HAP-1 (cell line): ENCODE data around the gene CNN3.
A peak's percentile ranks its signal among the peaks of the same experiment; 100 is the strongest.

ENCODE experiments used
- DNase-seq, 2 experiments: peaks; one replicate each; pipeline ENCODE4 v3.0.0-alpha.2; 2016 to 2020; ENCODE audit warnings: low spot score in 2 of 2
- H3K27me3 ChIP-seq: fragments of 250-450 bp; sonication (Bioruptor Pico); 2 replicates; pipeline ENCODE4 v1.5.1; 2020; ENCODE audit warnings: low read depth, mild to moderate bottlenecking, moderate library complexity
- H3K36me3 ChIP-seq: fragments of 250-450 bp; sonication (Bioruptor Pico); replicated peaks from 2 replicates; pipeline ENCODE4 v1.5.1; 2020; ENCODE audit warnings: mild to moderate bottlenecking
- H3K4me1 ChIP-seq: fragments of 250-450 bp; sonication (Bioruptor Pico); 2 replicates; pipeline ENCODE4 v1.5.1; 2020; ENCODE audit warnings: mild to moderate bottlenecking
- H3K4me3 ChIP-seq: fragments of 250-450 bp; sonication (Bioruptor Pico); 2 replicates; pipeline ENCODE4 v1.5.1; 2020; ENCODE audit warnings: mild to moderate bottlenecking, moderate library complexity
- H3K9me3 ChIP-seq: fragments of 250-450 bp; sonication (Bioruptor Pico); 2 replicates; pipeline ENCODE4 v1.5.1; 2020; ENCODE audit warnings: mild to moderate bottlenecking, moderate library complexity
- in situ Hi-C: fragments of 300-500 bp; cut with MboI; formaldehyde crosslinking; loops from 3 replicates; pipeline ENCODE4 v1.14.3; 2020; ENCODE audit warnings: low sequenced_read_pairs, inconsistent platforms, mixed read lengths

CNN3 gene

DNA sequence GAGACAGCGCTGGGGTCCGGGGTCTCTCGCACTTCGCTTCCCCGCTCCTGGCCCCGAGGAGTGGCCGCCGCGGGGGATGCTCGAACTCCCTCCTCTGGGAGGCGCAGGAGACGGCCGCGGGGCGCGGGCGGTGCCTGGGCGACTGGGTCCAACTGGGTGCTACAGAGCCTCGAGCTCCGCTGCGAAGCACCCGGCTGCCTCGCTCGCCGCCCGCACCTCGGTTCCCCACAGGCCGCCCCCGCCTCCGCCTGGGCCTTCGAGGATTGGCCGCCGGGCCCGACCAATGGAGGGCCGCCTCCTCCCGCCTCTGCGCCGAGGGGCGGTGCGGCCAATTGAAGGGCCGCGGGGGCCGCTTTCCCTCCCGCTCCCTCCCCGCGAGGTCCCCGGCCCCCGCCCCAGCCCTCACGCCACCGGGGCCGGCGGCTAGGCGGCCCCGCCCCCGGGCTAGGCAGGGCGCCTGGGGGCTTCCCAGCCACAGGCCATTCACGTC, at the start of gene CNN3:
Gene CNN3 (minus strand): TSS at position 196 of the 490 bp plus-strand sequence. CDS start 216 bp downstream, outside the sequence.
- in situ Hi-C loops = loop anchor here (10.0 kb wide), 1 partner anchor 72 kb away; no protein-coding TSS in a partner anchor
- Histone ChIP-seq H3K4me3 (peak within 1 kb of the TSS; percentile 80), H3K36me3 (peaks cover 3% of the 10 kb centered on the region; the same call in 1 of the 2 replicates), H3K9me3 (no peaks in the 10 kb centered on the region), H3K27me3 (no peaks in the 10 kb centered on the region), H3K4me1 (peaks cover 49% of the 10 kb centered on the region)
- peak; percentile 89 to 95 for DNase-seq

DNA sequence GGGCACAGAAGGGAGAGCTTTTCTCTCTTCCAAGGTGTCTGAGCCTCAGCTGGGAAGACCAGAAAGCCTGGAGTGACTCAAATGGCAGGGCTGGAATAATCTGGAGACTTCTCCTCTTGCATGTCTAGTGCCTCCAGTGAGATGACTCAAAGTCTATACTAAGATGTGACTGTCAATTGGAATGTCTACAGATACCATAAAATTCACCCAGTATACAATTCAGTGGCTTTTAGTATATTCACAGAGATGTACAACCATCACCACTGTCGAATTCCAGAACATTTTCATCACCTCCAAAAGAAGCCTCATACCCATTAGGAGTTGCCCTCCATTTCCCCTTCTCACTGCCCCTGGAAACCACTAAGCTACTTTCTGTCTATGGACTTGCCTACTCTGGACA, 47.9 kb upstream of the CNN3 start:
- H3K27me3 ChIP-seq = no peaks in the 10 kb centered on the region
- no peaks in the 10 kb centered on the region for H3K36me3 ChIP-seq
- no peak for DNase-seq
- peaks cover 18% of the 10 kb centered on the region for H3K4me1 ChIP-seq
- no peaks in the 10 kb centered on the region for H3K9me3 ChIP-seq
- in situ Hi-C loops = no loop called here
- no peak overlapping the region for H3K4me3 ChIP-seq

DNA sequence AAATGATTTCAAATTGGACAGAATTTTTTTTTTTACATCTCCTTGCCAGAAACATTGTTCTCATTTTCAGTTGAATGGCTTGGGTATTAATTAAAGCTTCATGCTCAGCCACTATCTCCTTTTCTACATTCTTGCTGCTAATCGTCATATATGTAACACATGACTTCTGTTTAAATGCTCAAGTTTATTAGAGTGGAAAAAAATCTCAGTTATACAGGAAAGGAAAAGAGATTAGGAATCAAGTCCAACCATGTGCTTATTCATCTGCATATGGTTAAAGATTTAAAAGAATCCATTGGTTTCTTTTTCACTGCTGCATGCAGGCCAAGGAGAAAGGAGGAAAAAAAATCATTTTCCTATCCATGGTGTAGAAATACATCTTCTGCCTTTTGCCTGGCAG, 47.3 kb upstream of the CNN3 start:
- no peak for DNase-seq
- no peaks in the 10 kb centered on the region for H3K27me3 ChIP-seq
- in situ Hi-C loops = no loop called here
- no peaks in the 10 kb centered on the region for H3K9me3 ChIP-seq
- no peaks in the 10 kb centered on the region for H3K36me3 ChIP-seq
- no peak overlapping the region for H3K4me3 ChIP-seq
- H3K4me1 ChIP-seq = peaks cover 18% of the 10 kb centered on the region

DNA sequence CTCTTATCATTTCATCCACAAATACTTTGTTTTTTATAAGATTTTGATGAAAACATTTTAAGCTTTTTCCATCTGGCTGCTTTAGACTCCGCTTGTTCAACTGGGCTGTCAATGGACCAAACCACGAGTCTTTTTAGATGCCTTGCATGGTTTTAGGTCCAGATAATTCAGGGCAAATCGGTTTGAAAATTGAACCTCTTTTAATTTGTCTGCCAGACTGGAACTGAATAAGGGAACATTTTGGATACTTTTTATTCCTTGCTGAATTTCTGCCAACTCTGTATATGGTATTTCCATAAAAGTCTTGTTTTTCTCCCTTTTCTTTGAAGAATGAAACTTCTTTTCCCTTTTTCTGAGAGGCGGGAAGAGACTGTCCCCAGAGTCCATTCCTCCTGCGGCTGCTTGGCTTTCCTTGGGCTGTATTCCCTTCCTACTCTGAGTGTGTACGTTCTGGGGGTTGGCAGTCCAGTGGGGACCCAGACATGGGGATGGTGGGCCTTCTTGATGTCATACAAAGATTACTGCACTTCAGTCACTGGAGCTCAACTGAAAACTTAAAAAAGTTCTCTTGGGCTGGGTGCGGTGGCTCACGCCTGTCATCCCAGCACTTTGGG, 46.5 kb upstream of the CNN3 start:
- Histone ChIP-seq H3K9me3 (no peaks in the 10 kb centered on the region), H3K27me3 (no peaks in the 10 kb centered on the region), H3K4me1 (peaks cover 18% of the 10 kb centered on the region), H3K36me3 (no peaks in the 10 kb centered on the region), H3K4me3 (no peak overlapping the region)
- no peak for DNase-seq
- in situ Hi-C loops = no loop called here

DNA sequence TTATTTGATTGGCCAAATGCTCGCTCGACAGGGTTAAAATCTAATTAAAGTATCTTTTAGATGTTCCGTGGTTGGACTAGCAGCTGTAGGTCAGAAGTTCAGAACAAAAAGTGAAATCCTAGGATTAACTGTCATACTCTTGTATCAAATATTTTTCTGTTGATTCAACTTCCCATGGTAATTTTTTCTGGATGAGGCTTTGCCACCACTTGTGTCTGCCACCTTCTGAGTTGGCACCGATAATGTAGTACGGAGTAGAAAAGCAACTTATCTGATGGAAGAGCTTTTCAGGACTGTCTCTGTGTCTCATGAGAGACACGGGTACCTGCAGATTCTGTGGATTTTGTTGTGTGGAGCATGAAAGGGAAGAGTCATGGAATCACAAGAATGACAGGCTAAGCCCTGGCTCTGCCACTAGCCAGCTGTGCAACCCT, 44.6 kb upstream of the CNN3 start:
- Histone ChIP-seq H3K27me3 (no peaks in the 10 kb centered on the region), H3K36me3 (no peaks in the 10 kb centered on the region), H3K4me3 (no peak overlapping the region), H3K4me1 (peaks cover 31% of the 10 kb centered on the region), H3K9me3 (no peaks in the 10 kb centered on the region)
- no peak for DNase-seq
- in situ Hi-C loops = no loop called here

DNA sequence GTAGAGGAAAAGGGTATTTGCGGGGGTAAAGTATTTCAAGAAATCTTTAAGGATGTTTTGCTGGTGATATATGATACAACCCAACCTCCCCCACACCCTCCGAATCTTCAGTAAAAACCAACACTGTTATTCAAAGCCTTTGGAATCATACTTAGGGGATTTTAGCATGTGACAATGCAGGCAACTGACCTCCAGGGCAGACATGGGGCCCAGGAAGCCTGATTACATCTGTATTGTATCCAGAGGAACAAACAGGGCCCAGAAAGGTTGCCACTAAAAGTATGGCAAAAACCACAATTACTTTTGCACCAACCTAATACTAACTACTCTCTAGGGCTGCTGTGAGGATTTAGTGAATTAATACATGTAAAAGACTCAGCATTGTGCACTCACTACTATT, 43.9 kb upstream of the CNN3 start:
- Histone ChIP-seq H3K27me3 (no peaks in the 10 kb centered on the region), H3K4me3 (no peak overlapping the region)
- in situ Hi-C loops = no loop called here

DNA sequence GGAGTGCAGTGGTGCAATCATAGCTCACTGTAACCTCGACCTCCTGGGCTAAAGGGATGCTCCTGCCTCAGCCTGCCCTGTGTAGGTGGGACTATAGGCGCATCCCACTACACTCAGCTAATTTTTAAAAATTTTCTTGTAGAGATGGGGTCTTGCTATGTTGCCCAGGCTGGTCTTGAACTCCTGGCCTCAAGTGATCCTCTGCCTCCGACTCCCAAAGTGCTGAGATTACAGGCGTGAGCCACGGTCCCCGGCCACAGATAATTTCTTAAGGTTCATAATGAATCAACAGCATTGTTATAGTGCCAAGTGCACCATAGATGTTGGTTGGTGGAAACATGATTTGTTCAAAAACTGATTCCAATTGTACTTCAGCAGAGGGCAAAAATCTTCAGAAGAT, 42.2 kb upstream of the CNN3 start:
- in situ Hi-C loops = no loop called here
- DNase-seq = no peak
- peaks cover 34% of the 10 kb centered on the region for H3K4me1 ChIP-seq
- no peaks in the 10 kb centered on the region for H3K36me3 ChIP-seq
- H3K4me3 ChIP-seq = no peak overlapping the region
- H3K27me3 ChIP-seq = no peaks in the 10 kb centered on the region
- no peaks in the 10 kb centered on the region for H3K9me3 ChIP-seq

More for the DNA sequence above, 43.9 kb upstream of the CNN3 start:
- Histone ChIP-seq H3K36me3 (no peaks in the 10 kb centered on the region), H3K9me3 (no peaks in the 10 kb centered on the region), H3K4me1 (peaks cover 31% of the 10 kb centered on the region)
- peak; percentile 81 to 93 for DNase-seq

DNA sequence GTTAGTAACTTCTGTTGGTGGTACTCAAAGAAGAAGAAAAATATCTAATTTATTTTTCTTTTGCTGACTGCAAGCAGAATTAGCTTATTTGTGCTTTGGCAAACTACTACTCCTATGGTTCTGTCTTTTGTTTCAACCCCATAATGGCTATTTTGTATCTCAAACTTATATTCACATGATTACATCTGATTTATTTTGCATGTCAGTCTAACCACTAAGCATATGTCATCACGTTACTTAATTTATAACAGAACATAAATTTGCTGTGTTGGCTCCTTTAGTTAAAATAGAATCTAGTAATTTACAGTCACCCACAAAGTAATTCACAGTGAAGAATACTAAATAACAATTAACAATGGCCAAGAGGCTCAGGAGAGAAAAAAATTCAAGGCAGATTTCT, 39.1 kb upstream of the CNN3 start:
- peaks cover 35% of the 10 kb centered on the region for H3K4me1 ChIP-seq
- in situ Hi-C loops = no loop called here
- H3K9me3 ChIP-seq = no peaks in the 10 kb centered on the region
- no peak overlapping the region for H3K4me3 ChIP-seq
- H3K27me3 ChIP-seq = no peaks in the 10 kb centered on the region
- no peaks in the 10 kb centered on the region for H3K36me3 ChIP-seq
- DNase-seq = no peak

DNA sequence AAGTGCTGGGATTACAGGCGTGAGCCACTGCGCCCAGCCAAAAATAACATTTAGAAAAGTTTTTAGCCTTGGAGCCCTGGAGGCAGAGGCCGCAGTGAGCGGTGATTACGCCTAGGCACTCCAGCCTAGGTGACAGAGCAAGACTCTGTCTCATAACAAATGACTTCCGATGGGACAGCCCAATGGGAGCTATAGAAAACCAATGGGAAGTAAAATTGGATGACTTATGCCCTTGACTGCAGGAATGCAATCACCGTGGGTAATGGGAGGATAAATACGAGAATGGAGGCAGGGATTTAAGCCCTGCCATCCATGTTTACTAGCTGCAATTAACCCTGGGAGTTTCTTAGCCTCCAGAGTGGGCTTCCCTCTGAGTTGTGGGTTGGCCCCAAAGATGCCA, 37.0 kb upstream of the CNN3 start:
- H3K4me3 ChIP-seq = no peak overlapping the region
- no peak for DNase-seq
- no peaks in the 10 kb centered on the region for H3K9me3 ChIP-seq
- no peaks in the 10 kb centered on the region for H3K36me3 ChIP-seq
- peaks cover 28% of the 10 kb centered on the region for H3K4me1 ChIP-seq
- no peaks in the 10 kb centered on the region for H3K27me3 ChIP-seq
- in situ Hi-C loops = no loop called here

DNA sequence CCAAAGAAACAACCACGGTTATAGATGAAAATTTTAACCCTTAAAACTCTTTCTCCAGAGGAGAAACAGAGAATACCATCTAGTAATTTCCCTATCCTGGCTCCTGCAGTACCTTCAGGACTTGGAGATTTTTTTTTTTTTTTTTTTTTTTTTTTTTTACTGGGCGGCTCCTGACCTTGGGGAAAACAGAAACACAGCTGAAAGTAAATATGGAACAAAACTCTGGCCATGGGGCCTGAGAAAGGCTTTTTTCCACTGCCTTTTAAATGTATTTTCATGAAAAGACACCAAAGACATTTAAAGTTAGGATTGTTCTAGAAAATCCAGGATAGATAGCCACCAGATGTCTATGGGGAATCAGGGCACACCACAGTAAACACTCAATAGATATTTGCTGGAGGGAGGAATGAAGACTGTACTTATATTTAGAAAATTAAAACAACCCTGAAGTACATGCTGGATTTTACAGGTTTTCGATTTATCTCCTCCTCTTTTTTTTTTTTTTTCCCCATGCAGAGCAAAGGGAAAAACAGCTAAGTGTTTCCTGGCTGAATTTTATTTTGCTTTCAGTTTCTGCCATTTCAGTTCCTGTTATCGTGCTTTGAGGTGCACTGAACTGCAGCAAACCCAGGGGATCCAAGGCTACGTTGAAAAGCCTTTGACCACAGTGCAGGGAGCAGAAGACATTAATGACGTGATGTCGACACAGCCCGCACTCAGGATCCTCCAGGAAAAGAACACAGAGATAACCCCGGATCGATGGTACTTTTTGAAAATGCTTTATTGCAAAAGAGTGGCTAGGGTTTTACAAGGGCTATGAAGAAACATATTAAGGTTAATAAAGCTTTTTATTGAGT, 35.7 kb upstream of the CNN3 start:
- H3K4me1 ChIP-seq = peaks cover 25% of the 10 kb centered on the region
- no peaks in the 10 kb centered on the region for H3K36me3 ChIP-seq
- no peaks in the 10 kb centered on the region for H3K9me3 ChIP-seq
- in situ Hi-C loops = no loop called here
- no peak overlapping the region for H3K4me3 ChIP-seq
- H3K27me3 ChIP-seq = no peaks in the 10 kb centered on the region
- no peak for DNase-seq

DNA sequence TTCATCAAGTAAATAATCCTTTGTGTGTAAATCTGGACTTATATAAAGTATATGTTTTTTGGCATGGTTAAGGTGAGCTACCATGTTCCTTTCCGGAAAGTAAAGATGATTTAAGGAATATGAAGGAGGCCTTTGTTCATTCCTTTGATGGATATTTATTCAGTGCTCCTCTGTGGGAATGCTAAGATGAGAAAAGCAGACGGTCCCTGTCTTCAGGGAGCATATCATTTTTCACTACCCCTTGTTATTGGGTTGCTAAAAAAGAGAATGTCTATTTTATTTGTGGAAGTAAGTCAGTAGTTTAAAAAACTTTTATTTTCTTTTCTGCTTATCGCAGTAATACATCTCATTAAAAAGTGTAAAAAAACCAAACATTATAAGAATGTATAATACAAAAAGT, 35.1 kb upstream of the CNN3 start:
- DNase-seq = no peak
- Histone ChIP-seq H3K27me3 (no peaks in the 10 kb centered on the region), H3K9me3 (no peaks in the 10 kb centered on the region), H3K4me3 (no peak overlapping the region), H3K4me1 (peaks cover 19% of the 10 kb centered on the region), H3K36me3 (no peaks in the 10 kb centered on the region)
- in situ Hi-C loops = no loop called here

DNA sequence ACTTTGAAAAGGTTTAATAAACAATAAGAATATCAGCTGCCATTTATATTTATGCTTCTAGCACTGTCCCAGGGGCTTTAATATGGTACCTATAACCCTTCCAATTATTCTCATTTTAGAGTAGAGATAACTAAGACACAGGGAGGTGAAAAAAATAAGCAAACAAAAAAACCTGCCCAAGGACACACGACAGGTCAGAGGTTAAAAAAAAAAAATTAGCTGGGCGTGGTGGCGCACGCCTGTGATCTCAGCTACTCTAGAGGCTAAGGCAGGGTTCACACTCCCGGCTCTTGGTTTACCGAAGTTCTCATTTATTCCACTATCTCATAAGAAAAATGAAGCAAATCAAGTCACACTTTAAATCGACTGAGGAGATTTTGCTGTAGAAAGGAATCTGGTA, 34.7 kb upstream of the CNN3 start:
- in situ Hi-C loops = no loop called here
- Histone ChIP-seq H3K27me3 (no peaks in the 10 kb centered on the region), H3K4me3 (no peak overlapping the region), H3K4me1 (peaks cover 16% of the 10 kb centered on the region), H3K9me3 (no peaks in the 10 kb centered on the region), H3K36me3 (no peaks in the 10 kb centered on the region)
- DNase-seq = no peak

DNA sequence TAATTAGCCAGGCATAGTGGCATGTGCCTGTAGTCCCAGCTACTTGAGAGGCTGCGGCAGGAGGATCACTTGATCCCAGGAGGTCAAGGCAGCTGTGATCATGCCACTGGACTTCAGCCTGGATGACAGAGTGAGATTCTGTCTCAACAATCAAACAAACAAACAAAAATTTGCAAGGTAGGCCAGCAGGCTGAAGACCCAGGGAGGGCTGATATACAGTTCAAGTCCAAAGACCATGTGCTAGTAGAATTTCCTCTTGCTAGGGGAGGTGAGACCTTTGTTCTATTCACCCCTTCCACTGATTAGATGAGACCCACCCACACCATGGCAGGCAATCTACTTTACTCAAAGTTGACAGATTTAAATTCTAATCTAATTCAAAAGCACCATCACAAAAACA, 31.2 kb upstream of the CNN3 start:
- peaks cover 9% of the 10 kb centered on the region for H3K4me1 ChIP-seq
- no peak for DNase-seq

More for the DNA sequence above, 31.2 kb upstream of the CNN3 start:
- in situ Hi-C loops = no loop called here
- H3K9me3 ChIP-seq = no peaks in the 10 kb centered on the region
- H3K27me3 ChIP-seq = no peaks in the 10 kb centered on the region
- H3K36me3 ChIP-seq = no peaks in the 10 kb centered on the region
- H3K4me3 ChIP-seq = no peak overlapping the region
